Endodermal cell (in vitro differentiated cells): ENCODE results near the gene BTF3. TPM values are rescaled to one million over a fixed set of nuclear protein-coding genes. Genes with fewer than 3 reads are reported as not detected.

Source experiments
- DNase-seq: peaks from one replicate; pipeline ENCODE4 v3.0.0-alpha.2; 2017
- H3K27ac ChIP-seq: 2 replicates; pipeline ENCODE4 v1.5.1; 2013; ENCODE audit warnings: mild to moderate bottlenecking, low read depth, low read length, moderate library complexity
- H3K27me3 ChIP-seq: 2 replicates; pipeline ENCODE4 v1.6.1; 2013; ENCODE audit warnings: mild to moderate bottlenecking, low read length, moderate library complexity; ENCODE audit not compliant: insufficient read depth, control insufficient read depth, poor library complexity, severe bottlenecking
- H3K36me3 ChIP-seq: 2 replicates; pipeline ENCODE4 v1.7.0; 2013; ENCODE audit warnings: mild to moderate bottlenecking, low read length, moderate library complexity; ENCODE audit not compliant: control insufficient read depth, insufficient read depth
- H3K4me1 ChIP-seq: one replicate; pipeline ENCODE4 v1.7.0; 2013; ENCODE audit warnings: low read length; ENCODE audit not compliant: control insufficient read depth, insufficient read depth
- H3K4me3 ChIP-seq: 2 replicates; pipeline ENCODE4 v1.5.1; 2013; ENCODE audit warnings: mild to moderate bottlenecking, low read length, moderate library complexity
- H3K9ac ChIP-seq: 2 replicates; pipeline ENCODE4 v1.6.1; 2013; ENCODE audit warnings: mild to moderate bottlenecking, low read length, moderate library complexity; ENCODE audit not compliant: poor library complexity, severe bottlenecking; ENCODE audit errors: extremely low read depth
- H3K9me3 ChIP-seq: 2 replicates; pipeline ENCODE4 v1.6.1; 2013; ENCODE audit warnings: mild to moderate bottlenecking, low read length, moderate library complexity; ENCODE audit not compliant: control insufficient read depth
- H3K27ac Mint-ChIP-seq: 2 replicates; pipeline ENCODE4 v1.8.0; 2020; ENCODE audit warnings: mixed read lengths
- H3K27me3 Mint-ChIP-seq: 2 replicates; pipeline ENCODE4 v1.8.0; 2021; ENCODE audit warnings: mild to moderate bottlenecking, mixed read lengths; ENCODE audit not compliant: insufficient read depth
- H3K36me3 Mint-ChIP-seq: 2 replicates; pipeline ENCODE4 v1.8.0; 2020; ENCODE audit warnings: low read depth, mixed read lengths
- H3K4me1 Mint-ChIP-seq: 2 replicates; pipeline ENCODE4 v1.8.0; 2020; ENCODE audit warnings: mixed read lengths
- H3K4me3 Mint-ChIP-seq: 2 replicates; pipeline ENCODE4 v1.8.0; 2020; ENCODE audit warnings: mild to moderate bottlenecking, moderate library complexity, mixed read lengths
- H3K9me3 Mint-ChIP-seq: 2 replicates; pipeline ENCODE4 v1.8.0; 2020; ENCODE audit warnings: mild to moderate bottlenecking, mixed read lengths
- CTCF ChIP-seq: fragments of 200-600 bp; sonication (generic); conservative IDR thresholded peaks from 2 replicates; pipeline ENCODE4 v1.5.0; 2021; ENCODE audit warnings: antibody characterized with exemption, mild to moderate bottlenecking
- WGBS, 2 experiments: methylation state at CpG; one replicate each; pipeline versions ENCODE4 v1.1.5 to v1.1.7; 2013; ENCODE audit warnings: missing lambda C conversion rate in 2 of 2, mixed read lengths in 1 of 2; ENCODE audit not compliant: insufficient coverage in 1 of 2, insufficient read length in 1 of 2; 5-methylcytosine and 5-hydroxymethylcytosine counted together
- total RNA-seq, 2 donors: library from RNA; stranded (reverse); fragmentation: NEBNext Ultra II Directional in 1 of 2; extraction: Animal tissue kit (Norgen Biotek cat#: 25700) in 1 of 2; gene quantifications; 2 replicates in 1 of 2; 3 replicates in 1 of 2; pipeline ENCODE4 v1.2.1, GENCODE V29; 2021

BTF3 gene
- total RNA-seq, 2 donors from 2014 or later = 671 to 739 TPM

- H3K9ac ChIP-seq = no peak overlapping the region
- no peak overlapping the region for H3K4me3 ChIP-seq
- Mint-ChIP-seq H3K4me3 (no peak overlapping the region), H3K27me3 (no peaks in the 10 kb centered on the region), H3K27ac (no peak overlapping the region), H3K9me3 (peaks cover 8% of the 10 kb centered on the region), H3K4me1 (no peaks in the 10 kb centered on the region), H3K36me3 (no peaks in the 10 kb centered on the region)
- H3K9me3 ChIP-seq = no peaks in the 10 kb centered on the region
- no peaks in the 10 kb centered on the region for H3K4me1 ChIP-seq
- H3K36me3 ChIP-seq = no peaks in the 10 kb centered on the region
- no peak for DNase-seq
- TF ChIP-seq CTCF = no peak
- H3K27ac ChIP-seq = no peak overlapping the region
- H3K27me3 ChIP-seq = no peaks in the 10 kb centered on the region
These were observed 26.6 kb upstream of the BTF3 start for GRCh38 chr5:73471654-73472053.

GRCh38 chr5:73472116-73472515 is 26.1 kb upstream of the BTF3 start:
- H3K4me3 ChIP-seq = no peak overlapping the region
- Mint-ChIP-seq H3K4me3 (no peak overlapping the region), H3K9me3 (peaks cover 8% of the 10 kb centered on the region), H3K36me3 (no peaks in the 10 kb centered on the region), H3K27me3 (no peaks in the 10 kb centered on the region), H3K4me1 (no peaks in the 10 kb centered on the region), H3K27ac (no peak overlapping the region)
- no peaks in the 10 kb centered on the region for H3K36me3 ChIP-seq
- no peak overlapping the region for H3K27ac ChIP-seq
- no peak for DNase-seq
- 56 to 77% methylated on average over 1 to 3 of the region's 3 CpGs for WGBS, 2 experiments
- no peaks in the 10 kb centered on the region for H3K9me3 ChIP-seq
- no peak overlapping the region for H3K9ac ChIP-seq
- H3K27me3 ChIP-seq = no peaks in the 10 kb centered on the region
- TF ChIP-seq CTCF = no peak
- H3K4me1 ChIP-seq = no peaks in the 10 kb centered on the region

GRCh38 chr5:73480500-73480899 is 17.7 kb upstream of the BTF3 start:
- Mint-ChIP-seq H3K27ac (no peak overlapping the region), H3K36me3 (no peaks in the 10 kb centered on the region), H3K4me1 (peaks cover 9% of the 10 kb centered on the region), H3K9me3 (no peaks in the 10 kb centered on the region), H3K27me3 (peaks cover 5% of the 10 kb centered on the region), H3K4me3 (no peak overlapping the region)
- no peaks in the 10 kb centered on the region for H3K27me3 ChIP-seq
- 94% methylated on average over 1 of the region's 1 CpG; no CpG with 5 or more reads in 1 of the 2 experiments for WGBS, 2 experiments
- H3K27ac ChIP-seq = no peak overlapping the region
- no peaks in the 10 kb centered on the region for H3K9me3 ChIP-seq
- no peak overlapping the region for H3K9ac ChIP-seq
- H3K36me3 ChIP-seq = no peaks in the 10 kb centered on the region
- no peak for DNase-seq
- no peak for TF ChIP-seq CTCF
- H3K4me3 ChIP-seq = no peak overlapping the region
- H3K4me1 ChIP-seq = peaks cover 8% of the 10 kb centered on the region
